K562 (cell line): ENCODE results near the gene IMMP2L. TPM values are rescaled to one million over a fixed set of nuclear protein-coding genes. Genes with fewer than 3 reads are reported as not detected.

Experiments used
- ATAC-seq: fragments of 200-7000 bp; cut with Tn5 transposase; 3 replicates; pipeline ENCODE4 v1.9.1; 2020; ENCODE audit warnings: moderate library complexity
- BruUV-seq: library from RNA; stranded (reverse); fragments of 400-500 nt; replicated peaks from 2 replicates; lab custom pipeline; 2021; lab: Mats Ljungman, UMichigan
- CTCF ChIA-PET: fragments of 300-600 bp; formaldehyde crosslinking; extraction: SDS; loops from one replicate; lab custom pipeline; 2021; ENCODE audit warnings: low intra/inter-chr PET ratio; lab: Yijun Ruan, JAX
- POLR2A ChIA-PET: fragments of 300-600, 350-650 bp; sonication (Branson Sonifier 250); formaldehyde crosslinking; extraction: SDS; loops from one replicate; lab custom pipeline; 2021; ENCODE audit warnings: antibody characterized with exemption, inconsistent platforms; lab: Yijun Ruan, JAX
- DNase-seq, 4 experiments: peaks; one replicate each; pipeline versions ENCODE4 v3.0.0 to v3.0.0-alpha.2; 2011 to 2018; ENCODE audit warnings: low spot score in 3 of 4, mixed read lengths in 3 of 4; ENCODE audit errors: extremely low read depth in 1 of 4
- FAIRE-seq: peaks from 2 replicates; lab custom pipeline; 2011; peaks lifted over from hg19 to GRCh38; lab: Jason Lieb, UNC
- H2AFZ ChIP-seq: 2 replicates; pipeline ENCODE4 v1.6.0; 2011; ENCODE audit warnings: low read depth, low read length, control low read depth, inconsistent platforms
- H3K27ac ChIP-seq: fragments of 200-600 bp; 3 replicates; pipeline ENCODE4 v1.8.0; 2011; ENCODE audit warnings: low read depth, mild to moderate bottlenecking, control low read depth, inconsistent platforms, low read length, moderate library complexity, mixed read lengths; ENCODE audit errors: extremely low read depth
- H3K27me3 ChIP-seq, 2 experiments: fragments of 300-600 bp in 1 of 2; 2 replicates in 1 of 2; 3 replicates in 1 of 2; pipeline versions ENCODE4 v1.6.0 to v1.8.0; 2011; ENCODE audit warnings: inconsistent platforms in 2 of 2, low read length in 2 of 2, mild to moderate bottlenecking in 1 of 2, mixed read lengths in 1 of 2, moderate library complexity in 1 of 2; ENCODE audit not compliant: control insufficient read depth in 2 of 2, insufficient read depth in 2 of 2
- H3K36me3 ChIP-seq: fragments of 300-600 bp; 3 replicates; pipeline ENCODE4 v1.8.0; 2011; ENCODE audit warnings: mild to moderate bottlenecking, low read length, inconsistent platforms; ENCODE audit not compliant: control insufficient read depth, insufficient read depth
- H3K4me1 ChIP-seq, 2 experiments: fragments of 200-600 bp in 1 of 2; replicated peaks in 1 of 2; 2 replicates in 1 of 2; 3 replicates in 1 of 2; pipeline versions ENCODE4 v1.5.1 to v1.8.0; 2011; ENCODE audit warnings: inconsistent platforms in 2 of 2, low read length in 2 of 2, mild to moderate bottlenecking in 1 of 2, mixed read lengths in 1 of 2, moderate library complexity in 1 of 2; ENCODE audit not compliant: control insufficient read depth in 2 of 2, insufficient read depth in 2 of 2
- H3K4me2 ChIP-seq: 2 replicates; pipeline ENCODE4 v1.6.1; 2011; ENCODE audit warnings: low read length, control low read depth, inconsistent platforms, mixed read lengths; ENCODE audit not compliant: insufficient read depth
- H3K4me3 ChIP-seq: fragments of 200-600 bp; sonication (generic), shearing (Covaris generic); 2 replicates; pipeline ENCODE4 v1.5.1; 2016; ENCODE audit warnings: control low read depth, inconsistent platforms
- H3K79me2 ChIP-seq: fragments of 200-600 bp; 3 replicates; pipeline ENCODE4 v1.8.0; 2011; ENCODE audit warnings: low read length, inconsistent platforms; ENCODE audit not compliant: control insufficient read depth, insufficient read depth
- H3K9ac ChIP-seq, 2 experiments: 2 replicates each; pipeline versions ENCODE4 v1.6.0 to v1.6.1; 2011; ENCODE audit warnings: low read depth in 2 of 2, low read length in 2 of 2, control low read depth in 1 of 2, inconsistent platforms in 1 of 2, mild to moderate bottlenecking in 1 of 2, mixed read lengths in 1 of 2; ENCODE audit not compliant: insufficient read depth in 1 of 2
- H3K9me1 ChIP-seq: one replicate; pipeline ENCODE4 v1.6.0; 2011; ENCODE audit warnings: inconsistent platforms, mild to moderate bottlenecking, low read length, moderate library complexity; ENCODE audit not compliant: control insufficient read depth, insufficient read depth
- H3K9me3 ChIP-seq: replicated peaks from 2 replicates; pipeline ENCODE4 v1.5.1; 2011; ENCODE audit warnings: low read depth, low read length, inconsistent platforms; ENCODE audit not compliant: control insufficient read depth, insufficient read depth
- H4K20me1 ChIP-seq: replicated peaks from 2 replicates; pipeline ENCODE4 v1.6.1; 2011; ENCODE audit warnings: low read length, inconsistent platforms, mixed read lengths; ENCODE audit not compliant: control insufficient read depth, insufficient read depth
- ARID3B ChIP-seq: fragments of 250-450 bp; sonication (Bioruptor Pico); IDR thresholded peaks from 2 replicates; pipeline ENCODE4 v1.4.0; 2020; ENCODE audit warnings: borderline replicate concordance
- BRCA1 ChIP-seq, 2 experiments: fragments of 450-650 bp in 1 of 2; sonication (generic) in 1 of 2; formaldehyde crosslinking in 1 of 2; IDR thresholded peaks; 2 replicates each; pipeline versions ENCODE4 v1.5.0 to v1.6.1; 2017 to 2020; ENCODE audit warnings: mild to moderate bottlenecking in 1 of 2, missing genetic modification reagents in 1 of 2
- C11orf30 ChIP-seq: fragments of 450-650 bp; IDR thresholded peaks from 2 replicates; pipeline ENCODE4 v1.6.1; 2016; ENCODE audit warnings: low read depth, mild to moderate bottlenecking
- FOXA3 ChIP-seq, 2 experiments: fragments of 450-650 bp in 1 of 2; sonication (generic) in 1 of 2; formaldehyde crosslinking; IDR thresholded peaks in 1 of 2; conservative IDR thresholded peaks in 1 of 2; 2 replicates each; pipeline versions ENCODE4 v1.4.0 to v1.8.0; 2020 to 2022; ENCODE audit warnings: mild to moderate bottlenecking in 2 of 2, missing genetic modification reagents in 1 of 2
- JUNB ChIP-seq: fragments of 450-650 bp; formaldehyde crosslinking; conservative IDR thresholded peaks from 2 replicates; pipeline ENCODE4 v1.4.0; 2020; ENCODE audit warnings: mild to moderate bottlenecking
- JUND ChIP-seq, 2 experiments: IDR thresholded peaks; 2 replicates in 1 of 2; 3 replicates in 1 of 2; pipeline ENCODE4 v1.6.1; 2011; ENCODE audit warnings: borderline replicate concordance in 2 of 2, low read depth in 2 of 2, low read length in 2 of 2, improper control_type of control experiment in 1 of 2, missing biosample characterization in 1 of 2, missing genetic modification characterization in 1 of 2, missing genetic modification reagents in 1 of 2
- KLF6 ChIP-seq: fragments of 250-450 bp; sonication (Bioruptor Pico); IDR thresholded peaks from 2 replicates; pipeline ENCODE4 v1.4.0; 2020; ENCODE audit warnings: mild to moderate bottlenecking, moderate library complexity, borderline replicate concordance
- MBD1 ChIP-seq: fragments of 250-450 bp; sonication (Bioruptor Pico); IDR thresholded peaks from 2 replicates; pipeline ENCODE4 v1.8.0; 2022; ENCODE audit warnings: inconsistent platforms
- MEIS2 ChIP-seq: fragments of 450-650 bp; IDR thresholded peaks from 2 replicates; pipeline ENCODE4 v1.6.1; 2014; ENCODE audit warnings: mild to moderate bottlenecking; ENCODE audit not compliant: partially characterized antibody
- NFE2 ChIP-seq: IDR thresholded peaks from 2 replicates; pipeline ENCODE4 v1.6.1; 2014; ENCODE audit warnings: antibody characterized with exemption, low read depth
- NFE2L1 ChIP-seq: fragments of 450-650 bp; IDR thresholded peaks from 2 replicates; pipeline ENCODE4 v1.6.1; 2016; ENCODE audit warnings: missing genetic modification characterization, low read depth, mild to moderate bottlenecking, missing compliant biosample characterization, moderate library complexity, borderline replicate concordance
- PCBP1 ChIP-seq: fragments of 200-400 bp; formaldehyde crosslinking; IDR thresholded peaks from 2 replicates; pipeline ENCODE4 v1.6.1; 2018; ENCODE audit warnings: mild to moderate bottlenecking, low read depth, low read length; ENCODE audit not compliant: poor library complexity, severe bottlenecking
- PYGO2 ChIP-seq: fragments of 450-650 bp; IDR thresholded peaks from 2 replicates; pipeline ENCODE4 v1.6.1; 2016; ENCODE audit warnings: mild to moderate bottlenecking, missing genetic modification characterization, moderate library complexity, missing compliant biosample characterization
- SMARCE1 ChIP-seq: fragments of 450-650 bp; IDR thresholded peaks from 2 replicates; pipeline ENCODE4 v1.7.1; 2016; ENCODE audit warnings: mild to moderate bottlenecking
- ZBTB1 ChIP-seq: sonication (generic); formaldehyde crosslinking; IDR thresholded peaks from 2 replicates; pipeline ENCODE4 v1.8.1; 2023; ENCODE audit warnings: missing genetic modification reagents, low read depth, mild to moderate bottlenecking, borderline replicate concordance
- WGBS: fragments of 100-300 bp; shearing (Covaris generic); methylation state at CpG from one replicate; pipeline ENCODE4 v1.1.6; 2016; ENCODE audit warnings: low coverage, mixed read lengths; ENCODE audit not compliant: insufficient coverage; ENCODE audit errors: missing lambda C conversion rate; 5-methylcytosine and 5-hydroxymethylcytosine counted together
- in situ Hi-C: fragments of 300-500 bp; cut with MboI; formaldehyde crosslinking; loops from 4 replicates; pipeline ENCODE4 v1.15.0; 2018; ENCODE audit warnings: inconsistent platforms, mixed read lengths
- intact Hi-C: fragments of 100-400 bp; cut with micrococcal nuclease; formaldehyde crosslinking; loops from 2 replicates; pipeline ENCODE4 v1.14.2; 2022
- polyA plus RNA-seq, 8 experiments: library from polyadenylated mRNA; depleted of rRNA in 4 of 8; stranded (reverse) in 5 of 8; unstranded in 3 of 8; fragments of >200 nt; fragmentation: Nextera tagmentation in 2 of 8; fragmentation: Illumina TruSeq in 1 of 8; extraction: Ambion mirVana in 2 of 8; extraction: Trizol in 1 of 8; gene quantifications; 2 replicates each; pipeline versions ENCODE4 v1.2.1 to v1.2.3, GENCODE V29; 2011 to 2014; ENCODE audit warnings: inconsistent platforms in 1 of 8, missing spikeins in 1 of 8
- total RNA-seq, 7 experiments: library from RNA; depleted of rRNA in 6 of 7; stranded (reverse); fragments of >200 nt in 6 of 7; fragmentation: Illumina TruSeq in 2 of 7; extraction: Trizol in 2 of 7; gene quantifications; 2 replicates each; pipeline versions ENCODE4 v1.2.1 to v1.2.3, GENCODE V29; 2011 to 2021; ENCODE audit warnings: low replicate concordance in 1 of 7
- TF ChIP-seq, protein P1 (sequence below): sonication (generic); IDR thresholded peaks from 2 replicates; pipeline ENCODE4 v1.6.1; 2016

IMMP2L gene
- total and polyA plus RNA-seq, 9 of the 15 experiments (the other 6 are each of a cell fraction or from before 2014, with no cell fraction given): 29.7 to 116 (median 53.0) TPM

- ChIA-PET POLR2A (interaction anchor here (0.6 to 1.5 kb wide), 4 partner anchors 10 to 342 kb away, joined by 3 to 6 read pairs (median 3); no protein-coding TSS in a partner anchor), CTCF (no interaction called here)
- H3K4me2 ChIP-seq: no peak overlapping the region
- H3K9ac ChIP-seq: no peak overlapping the region
- no peaks in the 10 kb centered on the region; the same call in 2 of the 3 replicates for H3K36me3 ChIP-seq
- H3K4me3 ChIP-seq: no peak overlapping the region
- no peaks in the 10 kb centered on the region for H3K9me1 ChIP-seq
- ATAC-seq: peak; percentile 26; the same call in 1 of the 3 replicates
- no peak overlapping the region for H2AFZ ChIP-seq
- DNase-seq: peak in 2 of 4 experiments; percentile 17 to 41
- no TSS peak for BruUV-seq
- peaks cover 8 to 16% of the 10 kb centered on the region in 2 experiments; a peak in 4 of 5 replicates for H3K4me1 ChIP-seq
- intact Hi-C loops (no loop called here), in situ Hi-C loops (no loop called here)
- WGBS: 15% methylated on average over 3 of the region's 3 CpGs
- no peaks in the 10 kb centered on the region for H4K20me1 ChIP-seq
- H3K79me2 ChIP-seq: no peaks in the 10 kb centered on the region
- no peaks in the 10 kb centered on the region for H3K27me3 ChIP-seq
- peak; percentile 37 for FAIRE-seq
- peak overlapping the region; percentile 34; the same call in 1 of the 3 replicates for H3K27ac ChIP-seq
- no peaks in the 10 kb centered on the region for H3K9me3 ChIP-seq
- TF ChIP-seq PCBP1 (no peak), C11orf30 (peak; percentile 70), NFE2 (peak; percentile 50), JUNB (CRISPR knock-in tag) (peak; percentile 92), MEIS2 (peak; percentile 64), KLF6 (CRISPR knock-in tag) (no peak), ARID3B (CRISPR knock-in tag) (no peak), JUND (IDR thresholded peaks at IDR 0.05; ENCODE audit: borderline replicate concordance, low read depth, low read length) (peak; percentile 91), JUND (tag; IDR thresholded peaks at IDR 0.05; ENCODE audit: borderline replicate concordance, low read depth, low read length) (peak; percentile 97), ZBTB1 (CRISPR knock-in tag) (no peak), FOXA3 (CRISPR knock-in tag; conservative IDR thresholded peaks at IDR 0.05 in 1 of 2, IDR thresholded peaks at IDR 0.05 in 1 of 2) (0 out of 4 replicates have a peak, but pooled peaks of 1 of the 2 experiments have one; percentile 10), MBD1 (0 out of 2 replicates have a peak, but pooled peaks have one; percentile 11), BRCA1 (IDR thresholded peaks at IDR 0.05) (no peak), BRCA1 (CRISPR knock-in tag; IDR thresholded peaks at IDR 0.05) (no peak), SMARCE1 (peak; percentile 14; the same call in 1 of the 2 replicates), PYGO2 (tag) (no peak), NFE2L1 (tag) (no peak)
- TF ChIP-seq, protein P1, sequence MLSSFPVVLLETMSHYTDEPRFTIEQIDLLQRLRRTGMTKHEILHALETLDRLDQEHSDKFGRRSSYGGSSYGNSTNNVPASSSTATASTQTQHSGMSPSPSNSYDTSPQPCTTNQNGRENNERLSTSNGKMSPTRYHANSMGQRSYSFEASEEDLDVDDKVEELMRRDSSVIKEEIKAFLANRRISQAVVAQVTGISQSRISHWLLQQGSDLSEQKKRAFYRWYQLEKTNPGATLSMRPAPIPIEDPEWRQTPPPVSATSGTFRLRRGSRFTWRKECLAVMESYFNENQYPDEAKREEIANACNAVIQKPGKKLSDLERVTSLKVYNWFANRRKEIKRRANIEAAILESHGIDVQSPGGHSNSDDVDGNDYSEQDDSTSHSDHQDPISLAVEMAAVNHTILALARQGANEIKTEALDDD: 0 out of 2 replicates have a peak, but pooled peaks have one; percentile 36
Measured at GRCh38 chr7:111074071-111074747, 488.1 kb downstream of the IMMP2L start.
